GM23338 (cell line): ENCODE measurements around the gene MAP3K9. TPM values are rescaled to one million over a fixed set of nuclear protein-coding genes. Genes with fewer than 3 reads are reported as not detected.

Experiments
- ATAC-seq: fragments of 200-7000 bp; cut with Tn5 transposase; 3 replicates; pipeline ENCODE4 v1.9.1; 2020
- DNase-seq: peaks from one replicate; pipeline ENCODE4 v3.0.0-alpha.2; 2015; ENCODE audit warnings: low spot score
- H2AFZ ChIP-seq: fragments of 200-600 bp; sonication (generic); 2 replicates; pipeline ENCODE4 v1.8.0; 2016; ENCODE audit warnings: antibody characterized with exemption, mild to moderate bottlenecking, moderate library complexity
- H3F3A ChIP-seq: fragments of 200-600 bp; sonication (generic); replicated peaks from 2 replicates; pipeline ENCODE4 v1.8.0; 2017; ENCODE audit warnings: antibody characterized with exemption, mixed run types, low read depth
- H3K27ac ChIP-seq: fragments of 200-600 bp; sonication (generic); 2 replicates; pipeline ENCODE4 v1.6.1; 2016; ENCODE audit warnings: low read depth
- H3K27me3 ChIP-seq: fragments of 200-600 bp; sonication (generic); 2 replicates; pipeline ENCODE4 v1.8.0; 2016; ENCODE audit warnings: mild to moderate bottlenecking, mixed run types, moderate library complexity; ENCODE audit not compliant: insufficient read depth
- H3K36me3 ChIP-seq: fragments of 200-600 bp; sonication (generic); 2 replicates; pipeline ENCODE4 v1.8.0; 2016; ENCODE audit warnings: mild to moderate bottlenecking; ENCODE audit not compliant: insufficient read depth
- H3K4me1 ChIP-seq: fragments of 200-600 bp; sonication (generic); 2 replicates; pipeline ENCODE4 v1.8.0; 2016; ENCODE audit warnings: mild to moderate bottlenecking, moderate library complexity; ENCODE audit not compliant: insufficient read depth
- H3K4me2 ChIP-seq: fragments of 200-600 bp; sonication (generic); 2 replicates; pipeline ENCODE4 v1.7.1; 2017; ENCODE audit warnings: mixed run types
- H3K4me3 ChIP-seq: fragments of 200-600 bp; sonication (generic); 2 replicates; pipeline ENCODE4 v1.6.1; 2016; ENCODE audit warnings: mixed run types
- H3K79me2 ChIP-seq: fragments of 200-600 bp; sonication (generic); replicated peaks from 2 replicates; pipeline ENCODE4 v1.8.0; 2017; ENCODE audit warnings: mild to moderate bottlenecking; ENCODE audit not compliant: insufficient read depth
- H3K9me2 ChIP-seq: fragments of 200-600 bp; sonication (generic); 2 replicates; pipeline ENCODE4 v1.8.0; 2017; ENCODE audit not compliant: insufficient read depth
- H4K20me1 ChIP-seq: fragments of 200-600 bp; sonication (generic); replicated peaks from 2 replicates; pipeline ENCODE4 v1.8.0; 2017; ENCODE audit warnings: mild to moderate bottlenecking; ENCODE audit not compliant: insufficient read depth
- H3K27ac Mint-ChIP-seq: 2 replicates; pipeline ENCODE4 v1.8.0; 2020; ENCODE audit warnings: inconsistent platforms, mild to moderate bottlenecking, moderate library complexity, mixed read lengths
- H3K27me3 Mint-ChIP-seq: 3 replicates; pipeline ENCODE4 v1.8.0; 2022; ENCODE audit warnings: low read depth, mild to moderate bottlenecking, moderate library complexity, mixed read lengths, inconsistent platforms; ENCODE audit not compliant: insufficient read depth, poor library complexity
- H3K36me3 Mint-ChIP-seq: 3 replicates; pipeline ENCODE4 v1.8.0; 2021; ENCODE audit warnings: low read depth, mild to moderate bottlenecking, inconsistent platforms, moderate library complexity, mixed read lengths
- H3K4me1 Mint-ChIP-seq: 3 replicates; pipeline ENCODE4 v1.8.0; 2020; ENCODE audit warnings: mild to moderate bottlenecking, inconsistent platforms, mixed read lengths
- H3K4me3 Mint-ChIP-seq: 3 replicates; pipeline ENCODE4 v1.8.0; 2021; ENCODE audit warnings: moderate library complexity, mild to moderate bottlenecking, inconsistent platforms, mixed read lengths
- H3K9me3 Mint-ChIP-seq: 3 replicates; pipeline ENCODE4 v1.8.0; 2020; ENCODE audit warnings: moderate library complexity, mild to moderate bottlenecking, inconsistent platforms, mixed read lengths
- CREB1 ChIP-seq: fragments of 250-450 bp; sonication (Bioruptor Pico); IDR thresholded peaks from 2 replicates; pipeline ENCODE4 v1.5.0; 2020; ENCODE audit warnings: low read depth, mild to moderate bottlenecking, moderate library complexity
- EZH2 ChIP-seq: fragments of 200-600 bp; sonication (generic); IDR thresholded peaks from one replicate; pipeline ENCODE4 v1.8.0; 2017; ENCODE audit warnings: antibody characterized with exemption, mild to moderate bottlenecking, low read depth; ENCODE audit not compliant: unreplicated experiment
- EZH2phosphoT487 ChIP-seq: fragments of 200-600 bp; sonication (generic); IDR thresholded peaks from one replicate; pipeline ENCODE4 v1.8.1; 2018; ENCODE audit warnings: antibody characterized with exemption; ENCODE audit not compliant: unreplicated experiment
- JUNB ChIP-seq: IDR thresholded peaks from one replicate; pipeline ENCODE4 v1.6.1; 2016; ENCODE audit warnings: antibody characterized with exemption; ENCODE audit not compliant: unreplicated experiment
- NANOG ChIP-seq: IDR thresholded peaks from 2 replicates; pipeline ENCODE4 v1.6.1; 2016; ENCODE audit warnings: antibody characterized with exemption, borderline replicate concordance
- STAT1 ChIP-seq: IDR thresholded peaks from one replicate; pipeline ENCODE4 v1.6.1; 2016; ENCODE audit warnings: antibody characterized with exemption; ENCODE audit not compliant: unreplicated experiment
- ZNF331 ChIP-seq: fragments of 250-450 bp; sonication (Bioruptor Pico); IDR thresholded peaks from 2 replicates; pipeline ENCODE4 v1.5.0; 2020; ENCODE audit warnings: low read depth, mild to moderate bottlenecking, moderate library complexity
- polyA plus RNA-seq: library from polyadenylated mRNA; unstranded; fragments of >200 nt; fragmentation: Nextera tagmentation; extraction: Ambion mirVana; gene quantifications from 2 replicates; pipeline ENCODE4 v1.2.1, GENCODE V29; 2016
- total RNA-seq: library from RNA; depleted of rRNA; stranded (reverse); fragments of >200 nt; shearing (Covaris generic); gene quantifications from 2 replicates; pipeline ENCODE4 v1.2.3, GENCODE V29; 2014
- TF ChIP-seq, protein P1 (sequence below): IDR thresholded peaks from 2 replicates; pipeline ENCODE4 v1.6.1; 2016; ENCODE audit warnings: antibody characterized with exemption
- TF ChIP-seq, protein P2 (sequence below), 2 experiments: fragments of 200-600 bp in 1 of 2; sonication (generic) in 1 of 2; conservative IDR thresholded peaks; 2 replicates each; pipeline versions ENCODE4 v1.5.1 to v1.6.1; 2016 to 2017; ENCODE audit warnings: antibody characterized with exemption in 2 of 2, low read depth in 2 of 2, mild to moderate bottlenecking in 2 of 2, moderate library complexity in 1 of 2
- TF ChIP-seq, protein P3 (sequence below): IDR thresholded peaks from one replicate; pipeline ENCODE4 v1.6.1; 2018; ENCODE audit warnings: antibody characterized with exemption; ENCODE audit not compliant: unreplicated experiment

MAP3K9 gene
- total and polyA plus RNA-seq, 2 experiments from 2014 or later, result 5.3 to 30.8 TPM

DNA sequence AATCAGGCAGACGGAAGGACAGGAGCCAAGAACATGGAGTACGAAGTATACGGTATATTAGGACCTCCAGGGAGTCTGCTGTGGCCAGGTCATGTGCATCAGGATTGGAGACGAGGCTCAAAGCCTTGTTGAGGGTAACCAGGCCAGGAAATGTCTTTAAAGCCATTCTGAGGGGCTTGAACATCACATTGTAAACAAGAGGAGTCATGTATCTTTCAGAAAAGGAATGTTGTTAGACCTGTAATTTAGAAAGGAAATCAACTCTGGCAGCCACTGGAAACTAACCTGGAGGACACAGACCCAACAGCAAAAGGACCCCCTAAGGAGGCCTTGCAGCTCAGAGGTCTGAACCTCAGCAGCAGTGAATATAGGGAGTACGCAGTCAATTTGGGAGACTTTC is 7.5 kb downstream of the MAP3K9 start:
- H3F3A ChIP-seq, result no peaks in the 10 kb centered on the region
- peaks cover 37% of the 10 kb centered on the region for H3K36me3 Mint-ChIP-seq
- H3K4me2 ChIP-seq, result no peak overlapping the region

DNA sequence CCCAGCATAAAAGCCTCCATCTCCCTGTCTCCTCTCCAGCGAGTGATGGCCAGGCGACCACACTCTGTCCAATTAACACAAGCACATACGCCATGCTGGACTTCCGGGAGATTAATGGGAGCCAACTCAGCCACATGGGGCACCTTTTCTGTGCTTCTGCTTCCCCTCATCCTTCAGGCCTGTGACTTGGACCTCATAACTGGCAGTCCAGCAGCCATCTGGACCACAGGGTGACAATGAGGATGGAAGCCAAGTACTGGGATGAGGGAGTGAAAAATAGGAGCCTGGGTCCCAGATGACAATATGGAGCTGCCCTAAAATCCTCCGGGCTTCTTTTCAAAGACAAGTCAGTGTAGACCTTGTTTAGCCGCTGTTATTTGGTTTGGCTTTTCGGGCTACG is 12.8 kb downstream of the MAP3K9 start:
- H3K27me3 Mint-ChIP-seq, result peaks cover 5% of the 10 kb centered on the region
- no peak overlapping the region for H3K27ac Mint-ChIP-seq
- ATAC-seq, result no peak
- H3K4me1 ChIP-seq, result no peaks in the 10 kb centered on the region
- H3F3A ChIP-seq, result no peaks in the 10 kb centered on the region
- no peaks in the 10 kb centered on the region for H3K9me3 Mint-ChIP-seq
- no peak overlapping the region for H3K4me3 Mint-ChIP-seq
- no peak for DNase-seq
- peaks cover 39% of the 10 kb centered on the region for H3K36me3 Mint-ChIP-seq
- H3K4me1 Mint-ChIP-seq, result peaks cover 2% of the 10 kb centered on the region; the same call in 2 of the 3 replicates
- no peak overlapping the region for H3K27ac ChIP-seq
- peaks cover 69% of the 10 kb centered on the region for H3K79me2 ChIP-seq
- no peak overlapping the region for H2AFZ ChIP-seq
- no peaks in the 10 kb centered on the region for H3K27me3 ChIP-seq
- peaks cover 24% of the 10 kb centered on the region for H4K20me1 ChIP-seq
- H3K4me2 ChIP-seq, result no peak overlapping the region
- H3K36me3 ChIP-seq, result peaks cover 8% of the 10 kb centered on the region
- H3K9me2 ChIP-seq, result no peaks in the 10 kb centered on the region
- H3K4me3 ChIP-seq, result no peak overlapping the region
- no peak for TF ChIP-seq JUNB
- no peak for TF ChIP-seq EZH2
- no peak for TF ChIP-seq EZH2phosphoT487
- TF ChIP-seq, protein P1, sequence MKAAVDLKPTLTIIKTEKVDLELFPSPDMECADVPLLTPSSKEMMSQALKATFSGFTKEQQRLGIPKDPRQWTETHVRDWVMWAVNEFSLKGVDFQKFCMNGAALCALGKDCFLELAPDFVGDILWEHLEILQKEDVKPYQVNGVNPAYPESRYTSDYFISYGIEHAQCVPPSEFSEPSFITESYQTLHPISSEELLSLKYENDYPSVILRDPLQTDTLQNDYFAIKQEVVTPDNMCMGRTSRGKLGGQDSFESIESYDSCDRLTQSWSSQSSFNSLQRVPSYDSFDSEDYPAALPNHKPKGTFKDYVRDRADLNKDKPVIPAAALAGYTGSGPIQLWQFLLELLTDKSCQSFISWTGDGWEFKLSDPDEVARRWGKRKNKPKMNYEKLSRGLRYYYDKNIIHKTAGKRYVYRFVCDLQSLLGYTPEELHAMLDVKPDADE, result no peak
- no peak for TF ChIP-seq ZNF331
- no peak for TF ChIP-seq NANOG
- TF ChIP-seq, protein P2, sequence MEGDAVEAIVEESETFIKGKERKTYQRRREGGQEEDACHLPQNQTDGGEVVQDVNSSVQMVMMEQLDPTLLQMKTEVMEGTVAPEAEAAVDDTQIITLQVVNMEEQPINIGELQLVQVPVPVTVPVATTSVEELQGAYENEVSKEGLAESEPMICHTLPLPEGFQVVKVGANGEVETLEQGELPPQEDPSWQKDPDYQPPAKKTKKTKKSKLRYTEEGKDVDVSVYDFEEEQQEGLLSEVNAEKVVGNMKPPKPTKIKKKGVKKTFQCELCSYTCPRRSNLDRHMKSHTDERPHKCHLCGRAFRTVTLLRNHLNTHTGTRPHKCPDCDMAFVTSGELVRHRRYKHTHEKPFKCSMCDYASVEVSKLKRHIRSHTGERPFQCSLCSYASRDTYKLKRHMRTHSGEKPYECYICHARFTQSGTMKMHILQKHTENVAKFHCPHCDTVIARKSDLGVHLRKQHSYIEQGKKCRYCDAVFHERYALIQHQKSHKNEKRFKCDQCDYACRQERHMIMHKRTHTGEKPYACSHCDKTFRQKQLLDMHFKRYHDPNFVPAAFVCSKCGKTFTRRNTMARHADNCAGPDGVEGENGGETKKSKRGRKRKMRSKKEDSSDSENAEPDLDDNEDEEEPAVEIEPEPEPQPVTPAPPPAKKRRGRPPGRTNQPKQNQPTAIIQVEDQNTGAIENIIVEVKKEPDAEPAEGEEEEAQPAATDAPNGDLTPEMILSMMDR (conservative IDR thresholded peaks at IDR 0.05; ENCODE audit: low read depth in 2 of 2), result no peak
- TF ChIP-seq, protein P3, sequence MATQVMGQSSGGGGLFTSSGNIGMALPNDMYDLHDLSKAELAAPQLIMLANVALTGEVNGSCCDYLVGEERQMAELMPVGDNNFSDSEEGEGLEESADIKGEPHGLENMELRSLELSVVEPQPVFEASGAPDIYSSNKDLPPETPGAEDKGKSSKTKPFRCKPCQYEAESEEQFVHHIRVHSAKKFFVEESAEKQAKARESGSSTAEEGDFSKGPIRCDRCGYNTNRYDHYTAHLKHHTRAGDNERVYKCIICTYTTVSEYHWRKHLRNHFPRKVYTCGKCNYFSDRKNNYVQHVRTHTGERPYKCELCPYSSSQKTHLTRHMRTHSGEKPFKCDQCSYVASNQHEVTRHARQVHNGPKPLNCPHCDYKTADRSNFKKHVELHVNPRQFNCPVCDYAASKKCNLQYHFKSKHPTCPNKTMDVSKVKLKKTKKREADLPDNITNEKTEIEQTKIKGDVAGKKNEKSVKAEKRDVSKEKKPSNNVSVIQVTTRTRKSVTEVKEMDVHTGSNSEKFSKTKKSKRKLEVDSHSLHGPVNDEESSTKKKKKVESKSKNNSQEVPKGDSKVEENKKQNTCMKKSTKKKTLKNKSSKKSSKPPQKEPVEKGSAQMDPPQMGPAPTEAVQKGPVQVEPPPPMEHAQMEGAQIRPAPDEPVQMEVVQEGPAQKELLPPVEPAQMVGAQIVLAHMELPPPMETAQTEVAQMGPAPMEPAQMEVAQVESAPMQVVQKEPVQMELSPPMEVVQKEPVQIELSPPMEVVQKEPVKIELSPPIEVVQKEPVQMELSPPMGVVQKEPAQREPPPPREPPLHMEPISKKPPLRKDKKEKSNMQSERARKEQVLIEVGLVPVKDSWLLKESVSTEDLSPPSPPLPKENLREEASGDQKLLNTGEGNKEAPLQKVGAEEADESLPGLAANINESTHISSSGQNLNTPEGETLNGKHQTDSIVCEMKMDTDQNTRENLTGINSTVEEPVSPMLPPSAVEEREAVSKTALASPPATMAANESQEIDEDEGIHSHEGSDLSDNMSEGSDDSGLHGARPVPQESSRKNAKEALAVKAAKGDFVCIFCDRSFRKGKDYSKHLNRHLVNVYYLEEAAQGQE, result no peak
- TF ChIP-seq CREB1, result no peak

More for the DNA sequence above, 7.5 kb downstream of the MAP3K9 start:
- Histone ChIP-seq H3K79me2 (peaks cover 81% of the 10 kb centered on the region), H3K9me2 (no peaks in the 10 kb centered on the region), H3K36me3 (peaks cover 8% of the 10 kb centered on the region), H2AFZ (no peak overlapping the region), H3K4me3 (no peak overlapping the region), H3K27ac (no peak overlapping the region; the same call in 1 of the 2 replicates), H3K4me1 (no peaks in the 10 kb centered on the region; the same call in 1 of the 2 replicates), H3K27me3 (no peaks in the 10 kb centered on the region), H4K20me1 (peaks cover 41% of the 10 kb centered on the region)
- no peak overlapping the region for H3K27ac Mint-ChIP-seq
- H3K4me3 Mint-ChIP-seq, result no peak overlapping the region; the same call in 2 of the 3 replicates
- peaks cover 17% of the 10 kb centered on the region for H3K4me1 Mint-ChIP-seq
- DNase-seq, result peak; percentile 33
- TF ChIP-seq STAT1, result no peak
- TF ChIP-seq NANOG, result no peak
- no peak for TF ChIP-seq JUNB
- peaks cover 6% of the 10 kb centered on the region for H3K27me3 Mint-ChIP-seq
- ATAC-seq, result no peak
- H3K9me3 Mint-ChIP-seq, result no peaks in the 10 kb centered on the region
